GM19372 (cell line): Measurements from ENCODE around the gene GSDMA.

ENCODE experiments used
- ATAC-seq: cut with Tn5 transposase; IDR thresholded peaks from one replicate; pipeline ENCODE4 v1.9.1; 2021; ENCODE audit warnings: mild to moderate bottlenecking, low read depth, moderate library complexity; ENCODE audit not compliant: unreplicated experiment

The GSDMA gene

GRCh38 chr17:39962642-39963220 lies at the start of gene GSDMA:
Gene GSDMA (plus strand): TSS chr17:39963004. CDS start chr17:39965688, 2,684 bp downstream.
- ATAC-seq, result no peak

- no peak for ATAC-seq
These were observed 48.8 kb upstream of the GSDMA start for GRCh38 chr17:39913989-39914388.

GRCh38 chr17:39915559-39915958 lies 47.2 kb upstream of the GSDMA start:
- no peak for ATAC-seq

- no peak for ATAC-seq
These were observed 45.9 kb upstream of the GSDMA start for GRCh38 chr17:39916918-39917317.

GRCh38 chr17:39919087-39919683 lies 43.6 kb upstream of the GSDMA start:
- no peak for ATAC-seq

- no peak for ATAC-seq
These were observed 42.3 kb upstream of the GSDMA start for GRCh38 chr17:39920218-39921210.

- ATAC-seq, result no peak
These were observed 41.5 kb upstream of the GSDMA start for GRCh38 chr17:39921323-39921722.

GRCh38 chr17:39922006-39922405 lies 40.8 kb upstream of the GSDMA start:
- no peak for ATAC-seq

GRCh38 chr17:39923230-39923629 lies 39.6 kb upstream of the GSDMA start:
- ATAC-seq, result no peak

- no peak for ATAC-seq
These were observed 38.7 kb upstream of the GSDMA start for GRCh38 chr17:39923836-39924690.

- no peak for ATAC-seq
These were observed 38.1 kb upstream of the GSDMA start for GRCh38 chr17:39924691-39925055.

GRCh38 chr17:39925282-39926134 lies 37.3 kb upstream of the GSDMA start:
- ATAC-seq, result no peak

- no peak for ATAC-seq
These were observed 36.6 kb upstream of the GSDMA start for GRCh38 chr17:39926135-39926587.

GRCh38 chr17:39926588-39927100 lies 36.2 kb upstream of the GSDMA start:
- ATAC-seq, result no peak

GRCh38 chr17:39927101-39927928 lies 35.5 kb upstream of the GSDMA start, which contains the start of the genes LRRC3C and ORMDL3:
Gene LRRC3C (plus strand): TSS chr17:39927732. CDS start chr17:39941524, 13,792 bp downstream.
Gene ORMDL3 (minus strand): TSS chr17:39927601. CDS start chr17:39924203, 3,398 bp downstream.
- peak; percentile 88 for ATAC-seq

- peak; percentile 19 for ATAC-seq
These were observed 34.6 kb upstream of the GSDMA start for GRCh38 chr17:39927929-39928857.
